Panc1 (cell line): ENCODE data around the gene ERICH6B. TPM values are rescaled to one million over a fixed set of nuclear protein-coding genes. Genes with fewer than 3 reads are reported as not detected.

ENCODE experiments used
- ATAC-seq: fragments of 200-7000 bp; cut with Tn5 transposase; 2 replicates; pipeline ENCODE4 v1.9.1; 2020; ENCODE audit warnings: mild to moderate bottlenecking, moderate library complexity
- BruUV-seq: library from RNA; stranded (reverse); fragments of 400-500 nt; replicated peaks from 2 replicates; lab custom pipeline; 2021; lab: Mats Ljungman, UMichigan
- CTCF ChIA-PET: fragments of 300-600 bp; sonication (Branson Sonifier 250); formaldehyde crosslinking; loops from one replicate; lab custom pipeline; 2022; ENCODE audit warnings: antibody characterized with exemption; lab: Charles Lee
- POLR2A ChIA-PET: fragments of 300-600 bp; sonication (Branson Sonifier 250); formaldehyde crosslinking; loops from one replicate; lab custom pipeline; 2022; ENCODE audit warnings: antibody characterized with exemption; lab: Charles Lee
- DNase-seq: peaks from one replicate; pipeline ENCODE4 v3.0.0-alpha.2; 2010; ENCODE audit warnings: low read depth, low spot score
- H3K27ac ChIP-seq: 2 replicates; pipeline ENCODE4 v1.5.1; 2011; ENCODE audit warnings: mild to moderate bottlenecking, low read length, inconsistent platforms
- H3K27me3 ChIP-seq: fragments of 200-500 bp; sonication (Bioruptor generic); 2 replicates; pipeline ENCODE4 v1.6.0; 2014; ENCODE audit warnings: low read length, inconsistent platforms; ENCODE audit not compliant: control insufficient read depth, insufficient read depth
- H3K36me3 ChIP-seq: fragments of 200-500 bp; sonication (Bioruptor generic); 2 replicates; pipeline ENCODE4 v1.5.1; 2014; ENCODE audit warnings: inconsistent platforms, mild to moderate bottlenecking, low read length, moderate library complexity; ENCODE audit not compliant: control insufficient read depth, insufficient read depth
- H3K4me1 ChIP-seq: 2 replicates; pipeline ENCODE4 v1.5.1; 2011; ENCODE audit warnings: inconsistent platforms, mild to moderate bottlenecking, low read length, moderate library complexity; ENCODE audit not compliant: control insufficient read depth, insufficient read depth
- H3K4me3 ChIP-seq, 2 experiments: 2 replicates each; pipeline ENCODE4 v1.5.1; 2011 to 2012; ENCODE audit warnings: low read depth in 2 of 2, low read length in 2 of 2, mild to moderate bottlenecking in 2 of 2, inconsistent platforms in 1 of 2, moderate library complexity in 1 of 2
- H3K9me3 ChIP-seq: fragments of 200-500 bp; sonication (Bioruptor generic); 2 replicates; pipeline ENCODE4 v1.5.1; 2014; ENCODE audit warnings: low read depth, mild to moderate bottlenecking, inconsistent platforms, low read length, moderate library complexity; ENCODE audit not compliant: control insufficient read depth, insufficient read depth
- POLR2AphosphoS5 ChIP-seq: IDR thresholded peaks from 2 replicates; pipeline ENCODE4 v1.6.1; 2012; ENCODE audit warnings: mild to moderate bottlenecking, low read depth, low read length, moderate library complexity
- SIN3A ChIP-seq: IDR thresholded peaks from 2 replicates; pipeline ENCODE4 v1.6.1; 2012; ENCODE audit warnings: low read depth, mild to moderate bottlenecking, low read length, moderate library complexity, borderline replicate concordance; ENCODE audit not compliant: insufficient read depth
- TCF7L2 ChIP-seq: IDR thresholded peaks from 2 replicates; pipeline ENCODE4 v1.6.1; 2011; ENCODE audit warnings: mild to moderate bottlenecking, low read depth, low read length, inconsistent platforms
- in situ Hi-C: cut with HindIII; loops from 2 replicates; pipeline ENCODE4 v1.10.0; 2016; ENCODE audit warnings: low sequenced_read_pairs, low pct_unique_long_range_greater_than_20kb
- intact Hi-C: fragments of 100-400 bp; cut with micrococcal nuclease; formaldehyde crosslinking; loops from one replicate; pipeline ENCODE4 v1.10.0; 2022; ENCODE audit not compliant: unreplicated experiment
- total RNA-seq: library from RNA; stranded (reverse); gene quantifications from one replicate; pipeline ENCODE4 v1.2.1, GENCODE V29; 2021; ENCODE audit not compliant: unreplicated experiment
- TF ChIP-seq, protein P1 (sequence below): fragments of 450-650 bp; IDR thresholded peaks from 2 replicates; pipeline ENCODE4 v1.5.1; 2017; ENCODE audit warnings: mild to moderate bottlenecking
- TF ChIP-seq, protein P2 (sequence below), 2 experiments: IDR thresholded peaks; 2 replicates each; pipeline ENCODE4 v1.6.1; 2011 to 2012; ENCODE audit warnings: low read depth in 2 of 2, control low read depth in 1 of 2, low read length in 1 of 2, mild to moderate bottlenecking in 1 of 2, moderate library complexity in 1 of 2; ENCODE audit not compliant: insufficient read depth in 1 of 2

ERICH6B gene
- total RNA-seq, 1 experiment from 2014 or later: not detected

DNA sequence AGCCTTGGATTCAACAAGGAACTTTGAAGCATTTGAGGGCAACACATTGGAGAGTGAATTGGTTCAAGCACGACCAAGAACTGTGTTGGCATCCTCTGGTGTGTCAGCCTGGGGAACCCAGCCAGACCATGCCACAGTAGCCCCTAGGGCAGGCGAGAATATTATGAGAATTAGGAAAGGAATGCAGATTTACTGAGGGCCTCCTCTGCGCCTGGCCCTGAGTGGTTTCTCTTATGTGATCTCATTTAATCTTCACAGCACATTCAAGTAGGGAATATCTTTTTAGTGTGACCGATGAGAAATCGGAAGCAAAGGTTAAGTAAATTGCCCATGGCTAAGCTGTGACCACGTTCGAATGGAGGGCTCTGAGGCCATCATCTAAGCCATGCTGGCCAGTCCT lies 15.3 kb upstream of the ERICH6B start:
- Histone ChIP-seq H3K4me1 (no peaks in the 10 kb centered on the region), H3K36me3 (no peaks in the 10 kb centered on the region), H3K9me3 (no peaks in the 10 kb centered on the region), H3K4me3 (no peak overlapping the region), H3K27ac (no peak overlapping the region), H3K27me3 (peaks cover 3% of the 10 kb centered on the region)
- no peak for DNase-seq
- intact Hi-C loops: no loop called here
- TF ChIP-seq, protein P1, sequence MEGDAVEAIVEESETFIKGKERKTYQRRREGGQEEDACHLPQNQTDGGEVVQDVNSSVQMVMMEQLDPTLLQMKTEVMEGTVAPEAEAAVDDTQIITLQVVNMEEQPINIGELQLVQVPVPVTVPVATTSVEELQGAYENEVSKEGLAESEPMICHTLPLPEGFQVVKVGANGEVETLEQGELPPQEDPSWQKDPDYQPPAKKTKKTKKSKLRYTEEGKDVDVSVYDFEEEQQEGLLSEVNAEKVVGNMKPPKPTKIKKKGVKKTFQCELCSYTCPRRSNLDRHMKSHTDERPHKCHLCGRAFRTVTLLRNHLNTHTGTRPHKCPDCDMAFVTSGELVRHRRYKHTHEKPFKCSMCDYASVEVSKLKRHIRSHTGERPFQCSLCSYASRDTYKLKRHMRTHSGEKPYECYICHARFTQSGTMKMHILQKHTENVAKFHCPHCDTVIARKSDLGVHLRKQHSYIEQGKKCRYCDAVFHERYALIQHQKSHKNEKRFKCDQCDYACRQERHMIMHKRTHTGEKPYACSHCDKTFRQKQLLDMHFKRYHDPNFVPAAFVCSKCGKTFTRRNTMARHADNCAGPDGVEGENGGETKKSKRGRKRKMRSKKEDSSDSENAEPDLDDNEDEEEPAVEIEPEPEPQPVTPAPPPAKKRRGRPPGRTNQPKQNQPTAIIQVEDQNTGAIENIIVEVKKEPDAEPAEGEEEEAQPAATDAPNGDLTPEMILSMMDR: no peak
- TF ChIP-seq SIN3A (no peak), POLR2AphosphoS5 (no peak), TCF7L2 (no peak)
- POLR2A ChIA-PET: no interaction called here
- ATAC-seq: no peak
- no TSS peak for BruUV-seq
- CTCF ChIA-PET: no interaction called here
- in situ Hi-C loops: no loop called here

DNA sequence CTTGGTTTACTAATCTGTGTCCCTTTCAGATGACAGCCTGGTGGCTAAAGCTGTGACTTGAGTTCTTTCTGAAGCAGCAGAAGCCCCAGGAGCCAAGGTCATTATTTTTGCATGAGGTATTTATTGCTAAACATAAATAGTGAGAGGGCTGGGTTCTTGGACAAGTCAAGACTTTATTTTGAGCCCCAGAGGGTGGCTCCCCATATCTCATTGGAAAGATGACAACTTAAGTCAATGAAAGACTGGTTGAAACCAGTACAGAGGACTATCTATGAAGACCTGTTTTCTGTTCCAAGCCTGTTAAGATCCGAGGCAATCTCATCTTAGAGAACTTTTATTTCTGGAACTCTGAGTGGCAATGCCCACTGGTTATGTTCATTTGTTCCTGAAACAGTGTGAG lies 14.4 kb upstream of the ERICH6B start:
- ChIA-PET CTCF (no interaction called here), POLR2A (no interaction called here)
- TF ChIP-seq SIN3A (no peak), POLR2AphosphoS5 (no peak), TCF7L2 (no peak)
- TF ChIP-seq, protein P2, sequence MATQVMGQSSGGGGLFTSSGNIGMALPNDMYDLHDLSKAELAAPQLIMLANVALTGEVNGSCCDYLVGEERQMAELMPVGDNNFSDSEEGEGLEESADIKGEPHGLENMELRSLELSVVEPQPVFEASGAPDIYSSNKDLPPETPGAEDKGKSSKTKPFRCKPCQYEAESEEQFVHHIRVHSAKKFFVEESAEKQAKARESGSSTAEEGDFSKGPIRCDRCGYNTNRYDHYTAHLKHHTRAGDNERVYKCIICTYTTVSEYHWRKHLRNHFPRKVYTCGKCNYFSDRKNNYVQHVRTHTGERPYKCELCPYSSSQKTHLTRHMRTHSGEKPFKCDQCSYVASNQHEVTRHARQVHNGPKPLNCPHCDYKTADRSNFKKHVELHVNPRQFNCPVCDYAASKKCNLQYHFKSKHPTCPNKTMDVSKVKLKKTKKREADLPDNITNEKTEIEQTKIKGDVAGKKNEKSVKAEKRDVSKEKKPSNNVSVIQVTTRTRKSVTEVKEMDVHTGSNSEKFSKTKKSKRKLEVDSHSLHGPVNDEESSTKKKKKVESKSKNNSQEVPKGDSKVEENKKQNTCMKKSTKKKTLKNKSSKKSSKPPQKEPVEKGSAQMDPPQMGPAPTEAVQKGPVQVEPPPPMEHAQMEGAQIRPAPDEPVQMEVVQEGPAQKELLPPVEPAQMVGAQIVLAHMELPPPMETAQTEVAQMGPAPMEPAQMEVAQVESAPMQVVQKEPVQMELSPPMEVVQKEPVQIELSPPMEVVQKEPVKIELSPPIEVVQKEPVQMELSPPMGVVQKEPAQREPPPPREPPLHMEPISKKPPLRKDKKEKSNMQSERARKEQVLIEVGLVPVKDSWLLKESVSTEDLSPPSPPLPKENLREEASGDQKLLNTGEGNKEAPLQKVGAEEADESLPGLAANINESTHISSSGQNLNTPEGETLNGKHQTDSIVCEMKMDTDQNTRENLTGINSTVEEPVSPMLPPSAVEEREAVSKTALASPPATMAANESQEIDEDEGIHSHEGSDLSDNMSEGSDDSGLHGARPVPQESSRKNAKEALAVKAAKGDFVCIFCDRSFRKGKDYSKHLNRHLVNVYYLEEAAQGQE (IDR thresholded peaks at IDR 0.05; ENCODE audit: insufficient read depth in 1 of 2, low read depth in 2 of 2, low read length in 1 of 2): no peak
- TF ChIP-seq, protein P1: no peak
- no TSS peak for BruUV-seq
- DNase-seq: no peak
- no peak for ATAC-seq
- in situ Hi-C loops: no loop called here
- H3K27me3 ChIP-seq: peaks cover 3% of the 10 kb centered on the region
- H3K9me3 ChIP-seq: no peaks in the 10 kb centered on the region
- intact Hi-C loops: no loop called here
- no peaks in the 10 kb centered on the region for H3K36me3 ChIP-seq
- no peak overlapping the region for H3K27ac ChIP-seq
- no peaks in the 10 kb centered on the region for H3K4me1 ChIP-seq
- H3K4me3 ChIP-seq: no peak overlapping the region
